Measurements from ENCODE around the gene PDRG1.

DNA sequence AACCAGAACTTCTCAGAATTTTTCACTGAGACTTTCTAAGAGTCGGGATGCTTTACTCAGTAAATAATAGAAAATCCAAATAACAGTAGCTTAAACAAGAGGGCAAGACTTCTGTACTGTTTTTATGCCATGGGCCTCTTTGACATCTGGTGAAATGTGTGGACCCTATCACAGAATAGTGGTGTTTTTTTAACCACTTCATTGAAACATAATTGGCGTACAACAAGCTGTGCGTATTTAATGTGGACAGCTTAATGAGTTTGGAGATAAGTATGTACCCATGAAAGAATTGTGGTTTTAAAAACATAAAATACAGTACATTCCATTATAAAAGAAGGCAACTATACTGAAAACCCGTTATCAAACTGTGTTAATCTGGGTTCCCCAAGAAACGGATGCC lies 37.7 kb downstream of the PDRG1 start:
- TF ChIP-seq YY1 (IDR thresholded peaks at IDR 0.05; ENCODE audit: insufficient read depth, insufficient read length) (no peak), ZNF274 (IDR thresholded peaks at IDR 0.05; ENCODE audit: low read depth, low read length) (no peak)

Measured in NT2/D1 (cell line).